ENCODE results near the gene CAVIN4.
A peak's percentile ranks its signal among the peaks of the same experiment; 100 is the strongest.

Gene CAVIN4

DNA sequence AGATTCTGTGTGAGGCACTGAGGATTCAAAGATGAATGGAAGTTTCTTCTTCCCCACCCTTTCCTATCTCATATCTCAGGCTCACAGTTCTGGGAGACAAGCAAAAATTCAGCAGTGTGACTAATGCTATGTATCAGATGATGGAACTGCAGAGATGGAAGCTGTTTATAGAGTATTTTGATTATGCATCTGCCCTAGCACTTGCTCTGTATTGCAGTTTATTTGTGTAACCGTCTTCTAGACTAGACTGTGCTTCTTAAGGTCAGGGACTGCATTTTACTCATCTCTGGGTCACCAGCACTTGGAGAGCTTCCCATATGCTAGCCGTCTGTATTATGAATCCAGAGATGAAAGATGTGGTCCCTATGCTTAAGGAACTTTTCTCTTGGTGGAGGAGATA, 12.6 kb downstream of the CAVIN4 start:
- no peak for DNase-seq (ENCODE audit: low read depth in 2 of 2)

DNA sequence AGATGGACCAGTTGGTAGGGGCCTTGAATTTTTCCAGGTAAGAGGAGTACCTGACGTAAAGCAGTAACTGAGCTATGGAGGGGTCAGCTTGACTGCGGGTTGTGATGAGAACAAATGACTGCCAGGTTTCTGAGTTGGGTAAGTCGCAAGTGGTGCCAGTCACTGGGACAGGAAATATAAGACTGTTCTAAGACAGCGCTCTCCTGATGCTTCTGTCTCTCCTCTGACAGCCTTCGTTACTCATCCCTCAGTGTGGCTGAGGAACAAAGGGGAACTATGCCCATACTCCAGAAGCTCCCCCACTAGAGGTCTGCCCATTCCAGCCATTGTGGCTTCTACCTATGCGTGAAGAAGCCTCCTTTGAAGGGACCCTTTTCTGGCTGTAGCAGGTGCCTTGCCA, 13.3 kb downstream of the CAVIN4 start:
- DNase-seq (ENCODE audit: low read depth in 2 of 2), result no peak

DNA sequence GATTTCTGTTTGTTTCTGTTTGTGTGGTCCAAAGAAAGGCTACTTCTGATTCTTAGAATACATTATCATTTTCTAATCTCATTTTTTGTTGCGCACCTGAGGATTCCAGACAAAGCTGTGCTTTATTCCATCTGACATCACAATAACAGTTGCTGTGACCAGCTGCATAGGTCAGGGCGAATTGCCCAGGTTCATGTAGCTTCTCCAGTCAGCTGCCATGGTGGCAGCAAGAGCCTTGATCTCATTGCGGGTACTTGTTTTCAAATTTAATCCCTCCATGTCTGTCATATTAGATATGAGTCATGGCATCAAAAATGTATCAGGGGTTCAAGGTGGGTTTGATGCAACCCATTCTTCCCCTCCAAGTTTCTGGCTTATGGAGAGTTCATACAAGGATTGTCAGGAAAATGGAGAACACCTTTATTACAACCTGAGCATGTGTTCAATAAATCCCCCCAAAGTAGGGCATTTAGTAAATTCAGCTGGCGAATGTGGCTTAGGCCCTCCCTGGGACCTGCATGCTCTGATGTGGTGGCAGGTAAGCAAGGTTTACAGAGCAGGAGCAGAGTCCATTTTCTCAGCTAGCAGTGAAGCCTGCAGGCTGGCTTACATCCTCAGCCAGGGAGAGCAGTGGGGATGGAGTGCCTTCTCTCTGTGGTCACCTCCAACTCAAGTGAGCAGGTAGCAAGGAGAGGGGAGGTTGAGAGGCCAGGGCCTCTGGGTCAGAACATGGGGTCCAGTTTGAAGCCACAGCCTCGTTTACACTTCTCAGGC, 13.9 kb downstream of the CAVIN4 start:
- DNase-seq (ENCODE audit: low read depth in 2 of 2), result no peak

GRCh38 chr9:100595391-100596199, 17.7 kb downstream of the CAVIN4 start:
- DNase-seq (ENCODE audit: low read depth in 2 of 2), result peak in 1 of 2 donors; percentile 20

DNA sequence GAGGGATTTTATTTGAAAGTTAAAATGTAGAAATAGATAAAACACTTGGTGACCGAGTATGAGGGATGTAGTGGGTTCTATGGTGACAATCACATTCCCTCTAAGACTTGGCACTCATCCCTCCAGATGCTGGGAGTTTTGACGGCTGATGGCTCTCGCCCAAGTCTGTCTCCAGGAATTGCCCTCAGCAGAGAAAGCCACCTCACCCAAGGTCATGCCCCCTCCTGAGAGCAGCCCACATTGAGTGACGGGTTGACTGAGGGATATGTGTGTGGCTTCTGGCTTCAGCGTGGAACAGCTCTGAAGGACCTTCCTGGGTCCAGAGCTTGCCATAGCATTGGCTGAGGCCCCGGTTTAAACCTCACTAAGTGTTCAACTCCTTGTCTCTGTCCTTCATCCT, 19.4 kb downstream of the CAVIN4 start:
- DNase-seq (ENCODE audit: low read depth in 2 of 2), result no peak

GRCh38 chr9:100598641-100599145, 20.8 kb downstream of the CAVIN4 start:
- DNase-seq (ENCODE audit: low read depth in 2 of 2), result peak; percentile 67 to 79

DNA sequence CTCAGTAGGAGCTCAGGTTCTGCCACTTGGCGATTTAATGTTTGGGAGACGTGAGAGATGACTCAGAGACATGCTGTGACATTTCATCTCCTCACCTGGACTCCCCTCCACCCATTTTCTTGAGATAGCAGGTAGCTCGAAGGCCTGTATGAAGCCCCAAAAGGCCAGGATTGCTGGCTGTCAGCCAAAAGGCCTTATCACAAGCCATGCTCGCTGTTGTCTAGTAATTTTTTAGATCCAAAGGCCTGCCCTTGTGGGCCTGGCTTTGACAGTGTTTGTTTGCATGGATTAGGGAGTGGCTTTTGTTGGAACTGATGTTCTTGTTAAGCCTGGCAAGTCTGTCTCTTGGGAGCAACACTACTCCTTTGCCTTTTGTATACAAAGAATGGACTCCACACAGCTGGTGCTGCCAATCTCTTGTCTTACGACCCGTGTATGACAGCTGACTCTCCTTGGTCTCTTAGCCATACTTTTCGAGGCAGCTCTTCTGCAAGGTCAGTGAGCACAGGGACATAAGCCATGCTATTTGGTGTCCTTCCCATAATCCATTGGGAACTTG, 22.7 kb downstream of the CAVIN4 start:
- no peak for DNase-seq (ENCODE audit: low read depth in 2 of 2)

DNA sequence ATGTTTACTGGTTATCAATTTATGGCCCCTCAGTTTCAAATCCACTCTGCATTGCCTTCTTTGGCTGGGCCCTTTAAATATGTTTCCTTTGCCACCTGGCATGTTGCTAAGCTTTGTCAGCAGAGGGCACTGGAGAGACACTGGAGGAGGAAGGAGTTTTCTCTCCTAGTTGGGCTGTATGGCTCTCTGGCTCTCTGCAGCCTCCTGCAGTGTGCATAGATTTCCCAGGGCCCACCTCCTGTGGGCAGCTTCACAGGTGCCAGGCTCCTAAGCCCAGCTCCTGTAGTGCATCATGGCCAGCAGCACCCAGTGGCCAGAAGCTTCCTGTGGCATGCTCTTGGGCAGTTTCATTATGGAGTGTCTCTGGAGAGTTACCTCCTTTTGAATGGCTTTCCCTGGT, 23.3 kb downstream of the CAVIN4 start:
- peak in 1 of 2 donors; percentile 5 for DNase-seq (ENCODE audit: low read depth in 2 of 2)

DNA sequence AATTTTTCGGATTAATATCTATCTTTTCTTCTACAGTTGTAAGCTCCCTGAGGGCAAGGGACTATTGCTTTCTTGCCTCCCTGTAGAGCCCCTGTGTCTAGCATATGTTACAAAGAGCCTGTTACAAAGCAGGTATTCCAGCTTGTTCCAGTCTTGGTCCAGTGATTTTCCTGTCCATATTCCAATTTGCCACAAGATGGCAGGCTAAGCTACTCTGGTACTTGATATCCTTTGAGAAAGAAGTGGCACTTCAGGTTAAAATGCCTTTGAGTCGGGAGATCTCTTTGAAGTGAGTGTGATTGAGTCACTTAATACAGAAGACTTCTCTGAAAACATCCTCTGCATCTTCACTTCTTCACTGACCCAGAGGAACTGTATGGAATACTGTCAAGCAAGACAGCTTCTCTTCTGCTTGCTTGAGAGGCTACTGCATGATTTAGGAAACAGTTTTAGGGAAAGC, 24.5 kb downstream of the CAVIN4 start:
- no peak for DNase-seq (ENCODE audit: low read depth in 2 of 2)

GRCh38 chr9:100605405-100605804, 27.5 kb downstream of the CAVIN4 start:
- no peak for DNase-seq (ENCODE audit: low read depth in 2 of 2)

DNA sequence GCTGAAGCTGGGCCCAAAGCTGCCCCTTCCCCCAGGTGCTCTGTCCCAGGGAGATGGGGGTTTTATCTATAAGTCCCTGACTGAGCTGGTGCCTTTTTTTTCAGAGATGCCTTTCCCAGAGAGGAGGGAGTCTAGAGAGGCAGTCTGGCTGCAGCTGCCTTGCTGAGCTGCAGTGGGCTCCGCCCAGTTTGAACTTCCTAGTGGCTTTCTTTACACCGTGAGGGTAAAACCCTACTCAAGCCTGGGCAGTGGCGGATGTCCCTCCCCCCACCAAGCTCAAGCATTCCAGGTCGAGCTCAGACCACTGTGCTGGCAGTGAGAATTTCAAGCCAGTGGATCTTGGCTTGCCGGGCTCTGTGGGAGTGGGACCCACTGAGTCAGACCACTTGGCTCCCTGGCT, 41.3 kb downstream of the CAVIN4 start:
- DNase-seq (ENCODE audit: low read depth in 2 of 2), result no peak

DNA sequence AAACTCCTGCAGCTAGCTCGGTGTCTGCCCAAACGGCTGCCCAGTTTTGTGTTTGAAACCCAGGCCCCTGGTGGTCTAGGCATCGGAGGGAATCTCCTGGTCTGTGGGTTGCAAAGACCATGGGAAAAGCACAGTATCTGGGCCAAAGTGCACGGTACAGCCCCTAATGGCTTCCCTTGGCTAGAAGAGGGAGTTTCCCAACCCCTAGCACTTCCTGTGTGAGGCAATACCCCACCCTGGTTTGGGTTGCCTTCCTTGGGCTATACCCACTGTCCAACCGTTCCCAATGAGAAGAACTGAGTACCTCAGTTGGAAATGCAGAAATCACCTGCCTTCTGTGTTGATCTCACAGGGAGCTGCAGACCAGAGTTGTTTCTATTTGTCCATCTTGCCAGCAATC, 41.8 kb downstream of the CAVIN4 start:
- DNase-seq (ENCODE audit: low read depth in 2 of 2), result no peak

- no peak for DNase-seq (ENCODE audit: low read depth in 2 of 2)
Observed at GRCh38 chr9:100623969-100624368, 46.1 kb downstream of the CAVIN4 start.

DNA sequence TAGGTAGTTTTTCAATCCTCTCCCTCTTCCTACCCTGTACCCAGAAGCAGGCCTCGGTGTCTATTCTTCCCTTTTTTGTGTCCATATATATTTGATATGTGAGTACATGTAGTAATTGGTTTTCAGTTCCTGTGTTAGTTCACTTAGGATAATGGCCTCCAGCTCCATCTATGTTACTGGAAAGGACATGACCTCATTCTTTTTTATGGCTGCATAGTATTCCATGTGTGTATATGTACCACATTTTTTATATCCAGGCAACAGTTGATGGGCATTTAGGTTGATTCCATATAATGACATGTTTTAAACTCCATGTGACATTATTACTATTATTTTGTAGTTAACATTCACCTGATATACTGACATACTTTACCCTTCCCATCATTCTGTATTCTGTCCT, 49.1 kb downstream of the CAVIN4 start:
- DNase-seq (ENCODE audit: low read depth in 2 of 2), result no peak

- no peak for DNase-seq (ENCODE audit: low read depth in 2 of 2)
Observed at GRCh38 chr9:100637787-100638186, 59.9 kb downstream of the CAVIN4 start.

Data from stimulated activated CD4-positive, alpha-beta T cell treated with anti-CD3 and anti-CD28 coated beads, Interleukin-1b, Interleukin-23, amount 100 ng/mL, for 4 hours (primary cell).